ENCODE results near the gene DCLK2. TPM values are rescaled to one million over a fixed set of nuclear protein-coding genes. Genes with fewer than 3 reads are reported as not detected.

DCLK2 gene
- total and polyA plus RNA-seq, 2 of the 4 experiments (the other 2 are of a cell fraction), result 11.3 to 15.5 TPM

DNA sequence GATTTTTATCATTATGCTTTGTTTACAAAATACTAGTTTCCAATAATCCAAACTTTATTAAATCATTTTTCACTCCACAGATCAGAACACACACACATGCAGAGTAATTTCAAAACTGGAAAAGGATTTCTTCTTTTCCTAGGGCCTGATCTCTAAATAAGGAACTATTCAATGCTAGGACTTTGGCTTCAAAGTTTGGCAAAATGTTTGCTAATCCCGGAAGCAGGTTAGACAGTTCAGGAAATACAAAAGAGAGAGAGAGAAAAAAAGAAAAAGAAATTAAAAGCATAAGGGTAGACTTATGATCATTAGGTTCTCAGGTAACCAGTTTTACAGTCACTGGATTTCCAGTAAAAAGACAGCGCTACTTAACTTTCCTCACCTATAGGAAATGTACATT, 211.0 kb downstream of the DCLK2 start:
- WGBS, 2 experiments (ENCODE audit: extremely low coverage in 2 of 2, insufficient read length in 1 of 2), result no CpG with 5 or more reads among the region's 2 CpGs
- in situ Hi-C loops (cut with MboI; ENCODE audit: low sequenced_read_pairs), result no loop called here
- intact Hi-C loops (cut with micrococcal nuclease), result no loop called here

More for the DNA sequence above, 211.0 kb downstream of the DCLK2 start:
- Histone ChIP-seq H2BK15ac (ENCODE audit: low read depth, low read length) (no peak overlapping the region), H3K79me1 (ENCODE audit: low read depth in 1 of 2, low read length in 2 of 2) (no peaks in the 10 kb centered on the region), H3K9ac (ENCODE audit: low read depth, low read length) (no peak overlapping the region), H3K18ac (ENCODE audit: low read depth, low read length) (no peak overlapping the region), H3K9me1 (ENCODE audit: insufficient read depth, low read length) (no peaks in the 10 kb centered on the region), H3K4ac (ENCODE audit: low read depth, low read length) (no peak overlapping the region), H4K20me1 (ENCODE audit: insufficient read depth, low read length) (no peaks in the 10 kb centered on the region), H3K4me1 (ENCODE audit: control insufficient read depth, insufficient read depth, low read length) (0 out of 2 replicates have a peak, but pooled peaks cover 3% of the 10 kb centered on the region), H3K14ac (replicated peaks; ENCODE audit: low read depth, low read length) (no peak overlapping the region), H2AK5ac (ENCODE audit: low read depth, low read length) (no peak overlapping the region), H3K36me3 (ENCODE audit: control insufficient read depth, insufficient read depth, low read length) (no peaks in the 10 kb centered on the region), H4K91ac (ENCODE audit: insufficient read depth, low read depth, low read length) (no peak overlapping the region), H3K4me2 (ENCODE audit: low read depth, low read length) (no peak overlapping the region), H3K56ac (ENCODE audit: extremely low read depth, insufficient read depth, low read length) (no peak overlapping the region), H2BK20ac (ENCODE audit: low read depth, low read length) (no peak overlapping the region), H2AK9ac (replicated peaks; ENCODE audit: low read depth, low read length, poor library complexity) (no peak overlapping the region), H2AFZ (replicated peaks; ENCODE audit: low read length, poor library complexity) (no peak overlapping the region), H2BK120ac (ENCODE audit: low read depth, low read length) (no peak overlapping the region), H3K4me3 (ENCODE audit: insufficient read depth, low read depth, low read length) (no peak overlapping the region), H3K27me3 (ENCODE audit: control insufficient read depth, insufficient read depth, low read length) (no peaks in the 10 kb centered on the region), H2BK5ac (ENCODE audit: low read depth, low read length, poor library complexity, severe bottlenecking) (no peak overlapping the region), H3K9me3 (ENCODE audit: control insufficient read depth, insufficient read depth, low read length) (no peaks in the 10 kb centered on the region), H3K23ac (ENCODE audit: low read depth, low read length) (no peak overlapping the region), H4K5ac (ENCODE audit: low read depth, low read length) (no peak overlapping the region; the same call in 1 of the 2 replicates), H3K27ac (ENCODE audit: insufficient read depth, low read length) (no peak overlapping the region), H4K8ac (ENCODE audit: low read depth in 2 of 2, low read length in 2 of 2) (no peak overlapping the region)
- ATAC-seq (ENCODE audit: low read depth) (no peak), DNase-seq (no peak)
- dilution Hi-C loops (cut with HindIII; ENCODE audit: low sequenced_read_pairs, unreplicated experiment), result no loop called here
- BruUV-seq (replicated peaks), result no TSS peak
- TF ChIP-seq RFX5 (IDR thresholded peaks at IDR 0.05; ENCODE audit: low read depth, low read length) (no peak), RCOR1 (IDR thresholded peaks at IDR 0.05; ENCODE audit: insufficient replicate concordance, low read length) (no peak), CHD1 (IDR thresholded peaks at IDR 0.05; ENCODE audit: low read depth, low read length) (no peak), BHLHE40 (IDR thresholded peaks at IDR 0.05; ENCODE audit: low read depth, low read length) (no peak), NFE2L2 (IDR thresholded peaks at IDR 0.05; ENCODE audit: low read depth, low read length) (no peak), MAZ (IDR thresholded peaks at IDR 0.05; ENCODE audit: borderline replicate concordance, low read depth, low read length) (no peak), POLR2A (IDR thresholded peaks at IDR 0.05; ENCODE audit: low read depth, low read length) (no peak), SMC3 (IDR thresholded peaks at IDR 0.05; ENCODE audit: low read depth, low read length) (no peak), CTCF (conservative IDR thresholded peaks at IDR 0.05; ENCODE audit: low read depth, low read length) (no peak), MXI1 (IDR thresholded peaks at IDR 0.05; ENCODE audit: borderline replicate concordance, low read depth, low read length) (no peak), FOS (IDR thresholded peaks at IDR 0.05; ENCODE audit: low read depth, low read length) (no peak), MAFK (IDR thresholded peaks at IDR 0.05; ENCODE audit: low read depth, low read length) (no peak), RAD21 (IDR thresholded peaks at IDR 0.05; ENCODE audit: low read length) (no peak), CEBPB (IDR thresholded peaks at IDR 0.05; ENCODE audit: low read depth, low read length) (no peak)
- TF ChIP-seq, protein P1, sequence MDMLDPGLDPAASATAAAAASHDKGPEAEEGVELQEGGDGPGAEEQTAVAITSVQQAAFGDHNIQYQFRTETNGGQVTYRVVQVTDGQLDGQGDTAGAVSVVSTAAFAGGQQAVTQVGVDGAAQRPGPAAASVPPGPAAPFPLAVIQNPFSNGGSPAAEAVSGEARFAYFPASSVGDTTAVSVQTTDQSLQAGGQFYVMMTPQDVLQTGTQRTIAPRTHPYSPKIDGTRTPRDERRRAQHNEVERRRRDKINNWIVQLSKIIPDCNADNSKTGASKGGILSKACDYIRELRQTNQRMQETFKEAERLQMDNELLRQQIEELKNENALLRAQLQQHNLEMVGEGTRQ (IDR thresholded peaks at IDR 0.05; ENCODE audit: low read depth, low read length), result no peak
- TF ChIP-seq, protein P2, sequence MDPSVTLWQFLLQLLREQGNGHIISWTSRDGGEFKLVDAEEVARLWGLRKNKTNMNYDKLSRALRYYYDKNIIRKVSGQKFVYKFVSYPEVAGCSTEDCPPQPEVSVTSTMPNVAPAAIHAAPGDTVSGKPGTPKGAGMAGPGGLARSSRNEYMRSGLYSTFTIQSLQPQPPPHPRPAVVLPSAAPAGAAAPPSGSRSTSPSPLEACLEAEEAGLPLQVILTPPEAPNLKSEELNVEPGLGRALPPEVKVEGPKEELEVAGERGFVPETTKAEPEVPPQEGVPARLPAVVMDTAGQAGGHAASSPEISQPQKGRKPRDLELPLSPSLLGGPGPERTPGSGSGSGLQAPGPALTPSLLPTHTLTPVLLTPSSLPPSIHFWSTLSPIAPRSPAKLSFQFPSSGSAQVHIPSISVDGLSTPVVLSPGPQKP (IDR thresholded peaks at IDR 0.05; ENCODE audit: borderline replicate concordance, low read depth, low read length), result no peak
- POLR2A ChIA-PET (ENCODE audit: unreplicated experiment), result no interaction called here
- CTCF ChIA-PET, result interaction anchor here (0.7 kb wide), 1 partner anchor 294 kb away, joined by 3 read pairs; no protein-coding TSS in a partner anchor

Data from IMR-90 (cell line).